WERI-Rb-1 (cell line): ENCODE results near the gene OR2V2.
"Not testable (repeated sequence)": the region's sequence is repeated elsewhere in the genome, so short reads cannot be mapped to it uniquely, and the experiment has no call there.

Source experiments
- DNase-seq: peaks from one replicate; pipeline ENCODE4 v3.0.0-alpha.2; 2020
- H3K27ac ChIP-seq: fragments of 250-450 bp; sonication (Bioruptor Pico); 2 replicates; pipeline ENCODE4 v1.5.1; 2020; ENCODE audit warnings: mild to moderate bottlenecking, moderate library complexity
- H3K27me3 ChIP-seq: fragments of 250-450 bp; sonication (Bioruptor Pico); 2 replicates; pipeline ENCODE4 v1.5.1; 2021; ENCODE audit warnings: mild to moderate bottlenecking, low read depth, moderate library complexity; ENCODE audit not compliant: insufficient read depth, severe bottlenecking
- H3K36me3 ChIP-seq: fragments of 250-450 bp; sonication (Bioruptor Pico); 2 replicates; pipeline ENCODE4 v1.5.1; 2020; ENCODE audit warnings: mild to moderate bottlenecking, moderate library complexity
- H3K4me3 ChIP-seq: 2 replicates; pipeline ENCODE4 v1.5.1; 2011; ENCODE audit warnings: low read depth, mild to moderate bottlenecking, control low read depth, low read length
- H3K9me3 ChIP-seq: fragments of 250-450 bp; sonication (Bioruptor Pico); 2 replicates; pipeline ENCODE4 v1.5.1; 2021; ENCODE audit warnings: mild to moderate bottlenecking, moderate library complexity; ENCODE audit not compliant: severe bottlenecking
- CTCF ChIP-seq: IDR thresholded peaks from 2 replicates; pipeline ENCODE4 v1.5.1; 2011; ENCODE audit warnings: low read depth, mild to moderate bottlenecking, control low read depth, inconsistent platforms, low read length

Gene OR2V2

GRCh38 chr5:181127456-181127855 lies 19.9 kb upstream of the OR2V2 start:
- Histone ChIP-seq H3K4me3 (no peak overlapping the region), H3K27ac (no peak overlapping the region), H3K36me3 (no peaks in the 10 kb centered on the region), H3K27me3 (peaks cover 25% of the 10 kb centered on the region), H3K9me3 (no peaks in the 10 kb centered on the region)
- no peak for DNase-seq
- no peak for TF ChIP-seq CTCF

- Histone ChIP-seq H3K27ac (no peak overlapping the region), H3K4me3 (no peak overlapping the region)
- TF ChIP-seq CTCF = no peak
Observed at GRCh38 chr5:181127907-181128626, 19.3 kb upstream of the OR2V2 start.

GRCh38 chr5:181129601-181130000 lies 17.8 kb upstream of the OR2V2 start:
- no peak for DNase-seq
- no peaks in the 10 kb centered on the region for H3K36me3 ChIP-seq
- no peak for TF ChIP-seq CTCF
- H3K4me3 ChIP-seq = no peak overlapping the region
- peaks cover 25% of the 10 kb centered on the region for H3K27me3 ChIP-seq
- no peak overlapping the region for H3K27ac ChIP-seq
- H3K9me3 ChIP-seq = no peaks in the 10 kb centered on the region

More at GRCh38 chr5:181127907-181128626, 19.3 kb upstream of the OR2V2 start:
- Histone ChIP-seq H3K27me3 (peaks cover 25% of the 10 kb centered on the region), H3K36me3 (no peaks in the 10 kb centered on the region), H3K9me3 (no peaks in the 10 kb centered on the region)
- no peak for DNase-seq

- H3K27ac ChIP-seq, H3K36me3 ChIP-seq, H3K9me3 ChIP-seq, DNase-seq, H3K4me3 ChIP-seq: not testable (repeated sequence)
- H3K27me3 ChIP-seq = peaks cover 25% of the 10 kb centered on the region
Observed at GRCh38 chr5:181130081-181130480, 17.3 kb upstream of the OR2V2 start.

- no peaks in the 10 kb centered on the region for H3K9me3 ChIP-seq
- DNase-seq = no peak
- no peak for TF ChIP-seq CTCF
- no peaks in the 10 kb centered on the region for H3K36me3 ChIP-seq
- H3K4me3 ChIP-seq = no peak within 1 kb of the TSS
- H3K27me3 ChIP-seq = peaks cover 25% of the 10 kb centered on the region
- no peak within 1 kb of the TSS for H3K27ac ChIP-seq
Observed at GRCh38 chr5:181130832-181131496, 16.4 kb upstream of the OR2V2 start, which contains the start of gene OR2V1. Gene OR2V1 (minus strand): TSS chr5:181131169. CDS start chr5:181125304, 5,865 bp downstream.

- TF ChIP-seq CTCF = no peak
- Histone ChIP-seq H3K36me3 (no peaks in the 10 kb centered on the region), H3K27ac (no peak overlapping the region), H3K9me3 (no peaks in the 10 kb centered on the region), H3K4me3 (no peak overlapping the region), H3K27me3 (peaks cover 25% of the 10 kb centered on the region)
- DNase-seq = no peak
Observed at GRCh38 chr5:181131514-181131913, 15.9 kb upstream of the OR2V2 start.
